Stimulated activated effector memory CD8-positive, alpha-beta T cell treated with anti-CD3 and anti-CD28 coated beads, Interleukin-12 subunit alpha, Interleukin-12 subunit beta, amount 100 ng/mL, for 72 hours (primary cell): ENCODE measurements around the gene IFNA10.
"Not testable (repeated sequence)": the region's sequence is repeated elsewhere in the genome, so short reads cannot be mapped to it uniquely, and the experiment has no call there.

ENCODE experiments used
- ATAC-seq: fragments of 150-1000 bp; cut with Tn5 transposase; 2 replicates; pipeline ENCODE4 v1.10.0; 2021
- DNase-seq, 2 donors: peaks; one replicate each; pipeline ENCODE4 v3.0.0; 2021 to 2022; ENCODE audit warnings: low spot score in 2 of 2
- H3K27ac Mint-ChIP-seq: one replicate; pipeline ENCODE4 v1.8.0; 2022; ENCODE audit warnings: mild to moderate bottlenecking, mixed read lengths
- H3K36me3 Mint-ChIP-seq: one replicate; pipeline ENCODE4 v1.8.0; 2022; ENCODE audit warnings: mild to moderate bottlenecking, mixed read lengths
- H3K4me1 Mint-ChIP-seq: one replicate; pipeline ENCODE4 v1.8.0; 2022; ENCODE audit warnings: mixed read lengths
- H3K4me3 Mint-ChIP-seq: one replicate; pipeline ENCODE4 v1.8.0; 2022; ENCODE audit warnings: mild to moderate bottlenecking, mixed read lengths
- H3K9me3 Mint-ChIP-seq: one replicate; pipeline ENCODE4 v1.8.0; 2022; ENCODE audit warnings: mixed read lengths

The IFNA10 gene

GRCh38 chr9:21212160-21212559, 5.2 kb upstream of the IFNA10 start:
- H3K36me3 Mint-ChIP-seq, H3K4me1 Mint-ChIP-seq, H3K4me3 Mint-ChIP-seq, H3K27ac Mint-ChIP-seq, DNase-seq, H3K9me3 Mint-ChIP-seq: not testable (repeated sequence)
- peak; percentile 19 for ATAC-seq

- H3K4me3 Mint-ChIP-seq, H3K9me3 Mint-ChIP-seq, H3K27ac Mint-ChIP-seq: not testable (repeated sequence)
Measured at GRCh38 chr9:21210782-21211181, 3.8 kb upstream of the IFNA10 start.

GRCh38 chr9:21210311-21210710, 3.4 kb upstream of the IFNA10 start:
- peaks cover 6% of the 10 kb centered on the region for H3K4me1 Mint-ChIP-seq
- DNase-seq (no peak), ATAC-seq (no peak)
- no peak overlapping the region for H3K27ac Mint-ChIP-seq
- H3K36me3 Mint-ChIP-seq, result no peaks in the 10 kb centered on the region
- H3K9me3 Mint-ChIP-seq, result no peaks in the 10 kb centered on the region
- H3K4me3 Mint-ChIP-seq, result no peak overlapping the region

More at GRCh38 chr9:21210782-21211181, 3.8 kb upstream of the IFNA10 start:
- H3K4me1 Mint-ChIP-seq, DNase-seq, ATAC-seq, H3K36me3 Mint-ChIP-seq: not testable (repeated sequence)

GRCh38 chr9:21205204-21205603, 1.7 kb downstream of the IFNA10 start:
- Mint-ChIP-seq H3K36me3 (no peaks in the 10 kb centered on the region), H3K4me3 (no peak overlapping the region), H3K27ac (no peak overlapping the region), H3K4me1 (no peaks in the 10 kb centered on the region), H3K9me3 (no peaks in the 10 kb centered on the region)
- DNase-seq (no peak), ATAC-seq (peak; percentile 86)

- H3K4me3 Mint-ChIP-seq, H3K27ac Mint-ChIP-seq, DNase-seq, ATAC-seq, H3K4me1 Mint-ChIP-seq, H3K9me3 Mint-ChIP-seq, H3K36me3 Mint-ChIP-seq: not testable (repeated sequence)
Measured at GRCh38 chr9:21202105-21202504, 4.8 kb downstream of the IFNA10 start, which contains the start of gene IFNA7. Gene IFNA7, minus strand, starts transcription at chr9:21202205. Its CDS starts 40 bp downstream, at chr9:21202165.

- not testable (repeated sequence) for DNase-seq, H3K36me3 Mint-ChIP-seq, H3K4me1 Mint-ChIP-seq, H3K27ac Mint-ChIP-seq, H3K9me3 Mint-ChIP-seq, H3K4me3 Mint-ChIP-seq
- ATAC-seq, result peak; percentile 82
Measured at GRCh38 chr9:21194867-21195776, 11.8 kb downstream of the IFNA10 start.

GRCh38 chr9:21187487-21187886, 19.5 kb downstream of the IFNA10 start, which contains the start of gene IFNA4:
Gene IFNA4, minus strand, starts transcription at chr9:21187587. Its CDS starts 56 bp downstream, at chr9:21187531.
- not testable (repeated sequence) for H3K36me3 Mint-ChIP-seq, DNase-seq, H3K27ac Mint-ChIP-seq, H3K4me1 Mint-ChIP-seq, ATAC-seq, H3K9me3 Mint-ChIP-seq, H3K4me3 Mint-ChIP-seq

- ATAC-seq, result peak; percentile 81
- not testable (repeated sequence) for H3K9me3 Mint-ChIP-seq, H3K36me3 Mint-ChIP-seq, DNase-seq, H3K4me1 Mint-ChIP-seq, H3K4me3 Mint-ChIP-seq, H3K27ac Mint-ChIP-seq
Measured at GRCh38 chr9:21182810-21183736, 23.9 kb downstream of the IFNA10 start.

GRCh38 chr9:21174671-21175070, 32.3 kb downstream of the IFNA10 start:
- H3K4me3 Mint-ChIP-seq, result no peak overlapping the region
- ATAC-seq, result no peak
- H3K4me1 Mint-ChIP-seq, result no peaks in the 10 kb centered on the region

GRCh38 chr9:21172156-21172555, 34.8 kb downstream of the IFNA10 start:
- ATAC-seq, result no peak
- DNase-seq, result no peak
- no peak overlapping the region for H3K4me3 Mint-ChIP-seq
- no peaks in the 10 kb centered on the region for H3K4me1 Mint-ChIP-seq
- H3K36me3 Mint-ChIP-seq, result no peaks in the 10 kb centered on the region
- H3K9me3 Mint-ChIP-seq, result no peaks in the 10 kb centered on the region
- no peak overlapping the region for H3K27ac Mint-ChIP-seq

More at GRCh38 chr9:21174671-21175070, 32.3 kb downstream of the IFNA10 start:
- no peaks in the 10 kb centered on the region for H3K36me3 Mint-ChIP-seq
- no peak for DNase-seq
- no peaks in the 10 kb centered on the region for H3K9me3 Mint-ChIP-seq
- H3K27ac Mint-ChIP-seq, result no peak overlapping the region

- H3K27ac Mint-ChIP-seq, result no peak overlapping the region
- DNase-seq, result no peak
- no peaks in the 10 kb centered on the region for H3K4me1 Mint-ChIP-seq
- no peak overlapping the region for H3K4me3 Mint-ChIP-seq
- ATAC-seq, result no peak
- no peaks in the 10 kb centered on the region for H3K9me3 Mint-ChIP-seq
- H3K36me3 Mint-ChIP-seq, result no peaks in the 10 kb centered on the region
Measured at GRCh38 chr9:21171351-21171750, 35.6 kb downstream of the IFNA10 start.

- not testable (repeated sequence) for H3K27ac Mint-ChIP-seq, ATAC-seq, H3K36me3 Mint-ChIP-seq, DNase-seq, H3K9me3 Mint-ChIP-seq, H3K4me1 Mint-ChIP-seq, H3K4me3 Mint-ChIP-seq
Measured at GRCh38 chr9:21166560-21166959, 40.4 kb downstream of the IFNA10 start, which contains the start of gene IFNA21. Gene IFNA21, minus strand, starts transcription at chr9:21166660. Its CDS starts 48 bp downstream, at chr9:21166612.

- no peak for ATAC-seq
- no peaks in the 10 kb centered on the region for H3K9me3 Mint-ChIP-seq
- no peak overlapping the region for H3K27ac Mint-ChIP-seq
- peaks cover 15% of the 10 kb centered on the region for H3K4me1 Mint-ChIP-seq
- no peaks in the 10 kb centered on the region for H3K36me3 Mint-ChIP-seq
- DNase-seq, result no peak
- no peak overlapping the region for H3K4me3 Mint-ChIP-seq
Measured at GRCh38 chr9:21165516-21165915, 41.4 kb downstream of the IFNA10 start.

GRCh38 chr9:21160178-21160577, 46.8 kb downstream of the IFNA10 start:
- no peak overlapping the region for H3K4me3 Mint-ChIP-seq
- ATAC-seq, result peak; percentile 83
- no peak overlapping the region for H3K27ac Mint-ChIP-seq
- DNase-seq, result no peak
- H3K36me3 Mint-ChIP-seq, result peaks cover 6% of the 10 kb centered on the region
- no peaks in the 10 kb centered on the region for H3K9me3 Mint-ChIP-seq
- H3K4me1 Mint-ChIP-seq, result peaks cover 23% of the 10 kb centered on the region
